SK-N-SH (cell line): ENCODE data around the gene TAS1R1. TPM values are rescaled to one million over a fixed set of nuclear protein-coding genes. Genes with fewer than 3 reads are reported as not detected.
"Not testable (repeated sequence)": the region's sequence is repeated elsewhere in the genome, so short reads cannot be mapped to it uniquely, and the experiment has no call there.

Experiments
- CTCF ChIA-PET: fragments of 300-600, 350-600 bp; formaldehyde crosslinking; extraction: SDS; loops from one replicate; lab custom pipeline; 2021; lab: Yijun Ruan, JAX
- POLR2A ChIA-PET: fragments of 350-600 bp; sonication (Branson Sonifier 250); formaldehyde crosslinking; extraction: SDS; loops from one replicate; lab custom pipeline; 2020; ENCODE audit warnings: antibody characterized with exemption, inconsistent platforms; lab: Yijun Ruan, JAX
- DNase-seq: peaks from one replicate; pipeline ENCODE4 v3.0.0; 2012
- H2AFZ ChIP-seq: fragments of 200-600 bp; sonication (generic); 2 replicates; pipeline ENCODE4 v1.8.1; 2016; ENCODE audit warnings: antibody characterized with exemption, mild to moderate bottlenecking, low read depth
- H3F3A ChIP-seq: fragments of 200-600 bp; sonication (generic); replicated peaks from 2 replicates; pipeline ENCODE3; 2016; ENCODE audit warnings: antibody characterized with exemption, mild to moderate bottlenecking; ENCODE audit not compliant: insufficient read depth
- H3K27ac ChIP-seq, 2 experiments: fragments of 200-500 bp in 1 of 2; fragments of 200-600 bp in 1 of 2; sonication (Bioruptor generic) in 1 of 2; sonication (generic), shearing (Covaris generic) in 1 of 2; 2 replicates each; pipeline versions ENCODE4 v1.5.1 to v1.6.1; 2014 to 2016; ENCODE audit warnings: low read depth in 2 of 2, inconsistent platforms in 1 of 2, low read length in 1 of 2, mild to moderate bottlenecking in 1 of 2, mixed read lengths in 1 of 2
- H3K27me3 ChIP-seq: fragments of 200-600 bp; sonication (generic), shearing (Covaris generic); 2 replicates; pipeline ENCODE4 v1.6.1; 2016; ENCODE audit warnings: mixed run types; ENCODE audit not compliant: insufficient read depth
- H3K36me3 ChIP-seq, 2 experiments: fragments of 200-500 bp in 1 of 2; fragments of 200-600 bp in 1 of 2; sonication (Bioruptor generic) in 1 of 2; sonication (generic) in 1 of 2; replicated peaks in 1 of 2; 2 replicates each; pipeline versions ENCODE3 to v1.5.1; 2014 to 2016; ENCODE audit warnings: low read length in 1 of 2, mild to moderate bottlenecking in 1 of 2; ENCODE audit not compliant: insufficient read depth in 2 of 2, control insufficient read depth in 1 of 2
- H3K4me1 ChIP-seq, 2 experiments: fragments of 200-500 bp in 1 of 2; fragments of 200-600 bp in 1 of 2; sonication (Bioruptor generic) in 1 of 2; sonication (generic), shearing (Covaris generic) in 1 of 2; 2 replicates each; pipeline versions ENCODE4 v1.5.1 to v1.6.1; 2014 to 2016; ENCODE audit warnings: low read depth in 1 of 2, low read length in 1 of 2, mixed run types in 1 of 2; ENCODE audit not compliant: insufficient read depth in 2 of 2, control insufficient read depth in 1 of 2
- H3K4me2 ChIP-seq: fragments of 200-600 bp; sonication (generic), shearing (Covaris generic); 2 replicates; pipeline ENCODE4 v1.6.1; 2017; ENCODE audit warnings: mixed run types
- H3K4me3 ChIP-seq, 2 experiments: fragments of 200-500 bp in 1 of 2; fragments of 200-600 bp in 1 of 2; sonication (Bioruptor generic) in 1 of 2; sonication (generic), shearing (Covaris generic) in 1 of 2; 2 replicates each; pipeline versions ENCODE4 v1.5.1 to v1.8.1; 2014 to 2016; ENCODE audit warnings: low read depth in 2 of 2, inconsistent platforms in 1 of 2, low read length in 1 of 2, mild to moderate bottlenecking in 1 of 2, mixed read lengths in 1 of 2, moderate library complexity in 1 of 2
- H3K79me2 ChIP-seq: fragments of 200-600 bp; sonication (generic); 2 replicates; pipeline ENCODE4 v1.8.1; 2017; ENCODE audit warnings: mild to moderate bottlenecking; ENCODE audit not compliant: insufficient read depth
- H3K9ac ChIP-seq: fragments of 200-600 bp; sonication (generic); 2 replicates; pipeline ENCODE4 v1.6.1; 2017; ENCODE audit warnings: mixed run types
- H3K9me2 ChIP-seq: fragments of 200-600 bp; sonication (generic); 2 replicates; pipeline ENCODE4 v1.6.1; 2017; ENCODE audit warnings: mixed run types
- H3K9me3 ChIP-seq: fragments of 200-600 bp; sonication (generic); 2 replicates; pipeline ENCODE4 v1.6.1; 2017; ENCODE audit warnings: mixed run types, mild to moderate bottlenecking, moderate library complexity
- H4K20me1 ChIP-seq: fragments of 200-600 bp; sonication (generic); 2 replicates; pipeline ENCODE4 v1.6.1; 2017; ENCODE audit warnings: mild to moderate bottlenecking, mixed run types; ENCODE audit not compliant: insufficient read depth
- ELF1 ChIP-seq: IDR thresholded peaks from 2 replicates; pipeline ENCODE4 v1.4.0; 2012
- EZH2phosphoT487 ChIP-seq: fragments of 200-600 bp; sonication (generic); IDR thresholded peaks from 2 replicates; pipeline ENCODE4 v1.6.1; 2017; ENCODE audit warnings: low read depth, mixed run types, mild to moderate bottlenecking, antibody characterized with exemption, moderate library complexity, borderline replicate concordance
- FOSL2 ChIP-seq: IDR thresholded peaks from 2 replicates; pipeline ENCODE4 v1.4.0; 2012; ENCODE audit warnings: low read depth, mild to moderate bottlenecking, moderate library complexity, borderline replicate concordance
- JUND ChIP-seq: IDR thresholded peaks from 2 replicates; pipeline ENCODE4 v1.4.0; 2012
- NFIC ChIP-seq: IDR thresholded peaks from 2 replicates; pipeline ENCODE4 v1.4.0; 2012; ENCODE audit warnings: borderline replicate concordance
- PBX3 ChIP-seq: IDR thresholded peaks from 2 replicates; pipeline ENCODE4; 2012
- POLR2AphosphoS5 ChIP-seq: IDR thresholded peaks from 2 replicates; pipeline ENCODE4 v1.6.1; 2012; ENCODE audit warnings: low read depth, low read length
- RCOR1 ChIP-seq: fragments of 150-350 bp; IDR thresholded peaks from 2 replicates; pipeline ENCODE4 v1.6.1; 2017; ENCODE audit warnings: antibody characterized with exemption, low read length
- RXRA ChIP-seq: IDR thresholded peaks from 2 replicates; pipeline ENCODE4 v1.4.0; 2012; ENCODE audit warnings: low read depth, mild to moderate bottlenecking, borderline replicate concordance
- SIN3A ChIP-seq: IDR thresholded peaks from 2 replicates; pipeline ENCODE4 v1.6.1; 2012; ENCODE audit warnings: low read depth, mild to moderate bottlenecking, low read length, moderate library complexity, borderline replicate concordance
- USF1 ChIP-seq: IDR thresholded peaks from 2 replicates; pipeline ENCODE4 v1.4.0; 2012; ENCODE audit warnings: low read depth, borderline replicate concordance
- WGBS: methylation state at CpG from one replicate; pipeline ENCODE4 v1.1.6; 2017; ENCODE audit warnings: low lambda C conversion rate; 5-methylcytosine and 5-hydroxymethylcytosine counted together
- polyA plus RNA-seq, 3 experiments: library from polyadenylated mRNA; depleted of rRNA; stranded (reverse); fragments of >200 nt; gene quantifications; 2 replicates each; pipeline ENCODE4 v1.2.3, GENCODE V29; 2012

Gene TAS1R1
- polyA plus RNA-seq, 1 of the 3 experiments (the other 2 are of a cell fraction), result not detected

- Histone ChIP-seq H3K9me2 (no peaks in the 10 kb centered on the region), H2AFZ (no peak overlapping the region), H3F3A (peaks cover 12% of the 10 kb centered on the region), H3K27ac (no peak overlapping the region), H3K4me2 (peak overlapping the region; percentile 28; the same call in 1 of the 2 replicates), H3K4me3 (no peak overlapping the region), H3K79me2 (peaks cover 59% of the 10 kb centered on the region), H3K9me3 (no peaks in the 10 kb centered on the region), H3K27me3 (no peaks in the 10 kb centered on the region), H3K36me3 (peaks cover 4 to 22% of the 10 kb centered on the region in 2 experiments), H3K4me1 (peaks cover 10 to 26% of the 10 kb centered on the region in 2 experiments; a peak in 2 of 4 replicates), H4K20me1 (peaks cover 24% of the 10 kb centered on the region; the same call in 1 of the 2 replicates), H3K9ac (no peak overlapping the region)
- no peak for TF ChIP-seq SIN3A
- TF ChIP-seq NFIC, result no peak
- no peak for TF ChIP-seq POLR2AphosphoS5
- no peak for TF ChIP-seq ELF1
- no peak for TF ChIP-seq RXRA
- no peak for TF ChIP-seq PBX3
- WGBS, result 96% methylated on average over 20 of the region's 31 CpGs
- DNase-seq, result no peak
- CTCF ChIA-PET, result interaction anchor here (1.1 to 1.3 kb wide), 2 partner anchors 19 to 45 kb away, joined by 4 read pairs; partner anchors contain the start of gene NOL9
- POLR2A ChIA-PET, result no interaction called here
These were observed 44.3 kb downstream of the TAS1R1 start for GRCh38 chr1:6599141-6599975.

- H3K36me3 ChIP-seq, result peaks cover 4 to 22% of the 10 kb centered on the region in 2 experiments
- H3K4me3 ChIP-seq, result peak overlapping the region; percentile 73 to 76; a peak in 3 of 4 replicates
- H3K79me2 ChIP-seq, result peaks cover 59% of the 10 kb centered on the region
- H3K9me3 ChIP-seq, H3K27me3 ChIP-seq, POLR2A ChIA-PET, H3K9me2 ChIP-seq, DNase-seq, H3K27ac ChIP-seq, H2AFZ ChIP-seq: not testable (repeated sequence)
- peaks cover 24% of the 10 kb centered on the region; the same call in 1 of the 2 replicates for H4K20me1 ChIP-seq
- peak overlapping the region; percentile 97 for H3K4me2 ChIP-seq
- peaks cover 10 to 26% of the 10 kb centered on the region in 2 experiments; a peak in 2 of 4 replicates for H3K4me1 ChIP-seq
- H3F3A ChIP-seq, result peaks cover 14% of the 10 kb centered on the region
- 91% methylated on average over 8 of the region's 8 CpGs for WGBS
- H3K9ac ChIP-seq, result peak overlapping the region; percentile 80; the same call in 1 of the 2 replicates
- CTCF ChIA-PET, result interaction anchor here (1.3 kb wide), 1 partner anchor 46 kb away, joined by 4 read pairs; the partner anchor contains the start of gene NOL9
These were observed 44.9 kb downstream of the TAS1R1 start for GRCh38 chr1:6599991-6600390.

- DNase-seq, result peak; percentile 58
- no peaks in the 10 kb centered on the region for H3K9me2 ChIP-seq
- POLR2A ChIA-PET, result no interaction called here
These were observed 45.4 kb downstream of the TAS1R1 start for GRCh38 chr1:6600410-6601048.

More at GRCh38 chr1:6600410-6601048, 45.4 kb downstream of the TAS1R1 start:
- WGBS, result 65% methylated on average over 6 of the region's 10 CpGs
- H3K27ac ChIP-seq, result peak overlapping the region in 1 of 2 experiments; percentile 70; a peak in 2 of 4 replicates
- H3K4me2 ChIP-seq, result peak overlapping the region; percentile 97
- peaks cover 24% of the 10 kb centered on the region; the same call in 1 of the 2 replicates for H4K20me1 ChIP-seq
- peak overlapping the region; percentile 80 for H3K9ac ChIP-seq
- H3K36me3 ChIP-seq, result peaks cover 4 to 19% of the 10 kb centered on the region in 2 experiments
- no peak for TF ChIP-seq EZH2phosphoT487
- TF ChIP-seq USF1, result no peak
- TF ChIP-seq RCOR1, result no peak
- no peak for TF ChIP-seq JUND
- no peak for TF ChIP-seq FOSL2
- no peak for TF ChIP-seq NFIC
- H2AFZ ChIP-seq, result peak overlapping the region; percentile 24; the same call in 1 of the 2 replicates
- CTCF ChIA-PET, result interaction anchor here (0.6 to 1.3 kb wide), 4 partner anchors 24 to 111 kb away, joined by 3 to 4 read pairs (median 3); partner anchors contain the start of gene NOL9
- peaks cover 59% of the 10 kb centered on the region for H3K79me2 ChIP-seq
- peaks cover 10 to 26% of the 10 kb centered on the region in 2 experiments; a peak in 2 of 4 replicates for H3K4me1 ChIP-seq
- peak overlapping the region; percentile 73 to 76 for H3K4me3 ChIP-seq
- H3F3A ChIP-seq, result peaks cover 14% of the 10 kb centered on the region
- H3K27me3 ChIP-seq, result no peaks in the 10 kb centered on the region
- H3K9me3 ChIP-seq, result no peaks in the 10 kb centered on the region
